Heart left ventricle (tissue), 16 donors: ENCODE results near the gene LYRM4. TPM values are rescaled to one million over a fixed set of nuclear protein-coding genes. Genes with fewer than 3 reads are reported as not detected.

ENCODE experiments used
- ATAC-seq, 4 donors: fragments of 200-7000 bp; cut with Tn5 transposase; one replicate each; pipeline ENCODE4 v1.9.1; 2020 to 2022; ENCODE audit warnings: moderate library complexity in 4 of 4, mild to moderate bottlenecking in 3 of 4, moderate number of reproducible peaks in 1 of 4
- DNase-seq, 5 donors: peaks; one replicate each; pipeline ENCODE4 v3.0.0-alpha.2; 2020
- H3K27ac ChIP-seq, 12 donors: fragments of 200-600 bp; sonication (generic) in 4 of 12; one replicate each; pipeline versions ENCODE4 v1.5.0 to v1.8.0; 2016 to 2022; ENCODE audit warnings: mild to moderate bottlenecking in 2 of 12
- H3K27me3 ChIP-seq, 9 donors: fragments of 200-600 bp; sonication (generic) in 2 of 9; one replicate each; pipeline versions ENCODE4 v1.5.1 to v1.8.0; 2016 to 2022; ENCODE audit warnings: mild to moderate bottlenecking in 3 of 9
- H3K36me3 ChIP-seq, 9 donors: fragments of 200-600 bp; sonication (generic) in 2 of 9; one replicate each; pipeline versions ENCODE4 v1.5.0 to v1.8.0; 2018 to 2022; ENCODE audit warnings: mild to moderate bottlenecking in 2 of 9
- H3K4me1 ChIP-seq, 12 donors: fragments of 200-600 bp; sonication (generic) in 4 of 12; one replicate each; pipeline versions ENCODE4 v1.5.0 to v1.8.0; 2016 to 2022; ENCODE audit warnings: mild to moderate bottlenecking in 3 of 12
- H3K4me3 ChIP-seq, 12 donors: fragments of 200-600 bp; sonication (generic) in 4 of 12; one replicate each; pipeline versions ENCODE4 v1.5.0 to v1.8.0; 2017 to 2022; ENCODE audit warnings: mild to moderate bottlenecking in 9 of 12, moderate library complexity in 4 of 12
- H3K9me3 ChIP-seq, 12 donors: fragments of 200-600 bp; sonication (generic) in 4 of 12; one replicate each; pipeline versions ENCODE4 v1.5.0 to v1.8.0; 2016 to 2022; ENCODE audit warnings: mild to moderate bottlenecking in 1 of 12
- CTCF ChIP-seq, 12 donors: fragments of 200-600 bp; sonication (generic) in 4 of 12; IDR thresholded peaks; one replicate each; pipeline versions ENCODE4 v1.5.0 to v1.8.0; 2018 to 2022; ENCODE audit warnings: antibody characterized with exemption in 12 of 12, mild to moderate bottlenecking in 5 of 12
- POLR2A ChIP-seq, 2 donors: fragments of 450-650 bp; IDR thresholded peaks; one replicate each; pipeline ENCODE4 v1.6.1; 2017; ENCODE audit warnings: antibody characterized with exemption in 2 of 2, mild to moderate bottlenecking in 2 of 2, moderate library complexity in 2 of 2
- WGBS, 4 donors: extraction: QIAGEN DNeasy Blood & Tissue Kit in 2 of 4; methylation state at CpG; one replicate each; pipeline versions ENCODE4 v1.1.5 to v1.1.7; 2013 to 2018; 5-methylcytosine and 5-hydroxymethylcytosine counted together
- intact Hi-C, 10 donors: fragments of 100-400 bp; cut with DNase I; formaldehyde crosslinking; loops; one replicate each; pipeline versions ENCODE4 v1.11.1 to v1.14.2; 2022
- polyA plus RNA-seq, 2 donors: library from polyadenylated mRNA; stranded (reverse); fragments of 200-250 nt; gene quantifications; one replicate each; pipeline ENCODE4 v1.2.3, GENCODE V29; 2013
- total RNA-seq, 9 donors: library from RNA; depleted of rRNA in 2 of 9; stranded (reverse); fragments of >200 nt in 2 of 9; fragmentation: NEBNext Ultra II Directional in 3 of 9; extraction: Animal tissue kit (Norgen Biotek cat#: 25700) in 3 of 9; gene quantifications; one replicate each; pipeline versions ENCODE4 v1.1.0 to v1.2.4, GENCODE V29; 2016 to 2023
- donor health status: ischemic (EF 13 %, LVEDD 7.1; RV severe dilation, severe dysfunction).
- donor health status: healthy with polysubstance abuse.
- donor health status: DM: no; HTN: yes; CAD: no.
- donor health status: DM: no; HTN: no; CAD: no.
- donor health status: ischemic (EF 25% LVEDD 6.9; RV normal size, moderate dysfunction).
- donor health status: ischemic (EF 25% LVEDD 5.7; RV mildly dilated, moderate dysfunction).
- donor health status: healthy.
- donor health status: DM: yes; HTN: yes; CAD: no.
- donor health status: ischemic (EF 35%, LVEDD 5.7; RV mildly dilated, moderate dysfunction).
- donor health status: nonischemic (EF 11% LVEDD 7.7; RV severe dilation, severe dysfunction).
- donor health status: DM: yes; HTN: yes; CAD: no.
- donor health status: PGD.
- donor health status: ischemic (EF 29% LVEDD 5.4; RV normal size, mild dysfunction).
- donor health status: nonischemic (EF 23%, LVEDD 6.1; RV moderate dilation, normal function).

The LYRM4 gene
- total and polyA plus RNA-seq, 11 donors, result 18.8 to 39.7 (median 21.3) TPM

- peak; percentile 79 to 91 (median 81) for DNase-seq
- Histone ChIP-seq H3K27ac (no peak overlapping the region), H3K4me3 (no peak overlapping the region), H3K9me3 (no peaks in the 10 kb centered on the region), H3K36me3 (no peaks in the 10 kb centered on the region), H3K4me1 (peaks cover 0 to 7% (median 0%) of the 10 kb centered on the region in 12 donors), H3K27me3 (no peaks in the 10 kb centered on the region)
- peak; percentile 53 to 85 (median 76) for ATAC-seq
- TF ChIP-seq CTCF (IDR thresholded peaks at IDR 0.05), result peak; percentile 80 to 98 (median 92)
- TF ChIP-seq POLR2A (IDR thresholded peaks at IDR 0.05), result no peak
- intact Hi-C loops, result loop anchor here (1.0 to 10.0 kb wide), 22 partner anchors 69 to 1404 kb away; partner anchors contain the start of genes FARS2 (in 2 of the 10) and LYRM4 (in 2 of the 10)
- 42 to 44% (median 43%) methylated on average over 9 of the region's 9 CpGs for WGBS, 4 donors
These were observed 117.0 kb downstream of the LYRM4 start for GRCh38 chr6:5143634-5144311.

- 73 to 87% (median 80%) methylated on average over 10 to 11 of the region's 11 CpGs for WGBS, 4 donors
- H3K4me1 ChIP-seq, result peaks cover 0 to 7% (median 0%) of the 10 kb centered on the region in 12 donors
- no peaks in the 10 kb centered on the region for H3K9me3 ChIP-seq
- DNase-seq, result no peak
- intact Hi-C loops, result loop anchor here (1.0 to 10.0 kb wide), 22 partner anchors 69 to 1404 kb away; partner anchors contain the start of genes FARS2 (in 2 of the 10) and LYRM4 (in 2 of the 10)
- no peaks in the 10 kb centered on the region for H3K36me3 ChIP-seq
- no peak overlapping the region for H3K4me3 ChIP-seq
- peak in 2 of 4 donors; percentile 14 to 35 for ATAC-seq
- no peaks in the 10 kb centered on the region for H3K27me3 ChIP-seq
- TF ChIP-seq POLR2A (IDR thresholded peaks at IDR 0.05) (no peak), CTCF (IDR thresholded peaks at IDR 0.05) (no peak)
- H3K27ac ChIP-seq, result no peak overlapping the region
These were observed 117.8 kb downstream of the LYRM4 start for GRCh38 chr6:5142915-5143314.

- no peak for ATAC-seq
- no peak overlapping the region for H3K4me3 ChIP-seq
- intact Hi-C loops, result loop anchor here (2.0 to 10.0 kb wide), 20 partner anchors 70 to 1405 kb away; partner anchors contain the start of genes FARS2 (in 2 of the 10) and LYRM4 (in 2 of the 10)
These were observed 118.6 kb downstream of the LYRM4 start for GRCh38 chr6:5142131-5142530.

More at GRCh38 chr6:5142131-5142530, 118.6 kb downstream of the LYRM4 start:
- Histone ChIP-seq H3K36me3 (no peaks in the 10 kb centered on the region), H3K4me1 (peaks cover 0 to 7% (median 0%) of the 10 kb centered on the region in 12 donors), H3K27me3 (no peaks in the 10 kb centered on the region), H3K9me3 (no peaks in the 10 kb centered on the region), H3K27ac (no peak overlapping the region)
- no peak for DNase-seq
- TF ChIP-seq POLR2A (IDR thresholded peaks at IDR 0.05) (no peak), CTCF (IDR thresholded peaks at IDR 0.05) (no peak)
- 95 to 97% (median 96%) methylated on average over 4 of the region's 4 CpGs for WGBS, 4 donors
